Right hindlimb (tissue), 1 donor: ENCODE measurements around the gene BAAT.

ENCODE experiments used
- DNase-seq: peaks from one replicate; pipeline ENCODE4 v3.0.0-alpha.2; 2018

The BAAT gene

DNA sequence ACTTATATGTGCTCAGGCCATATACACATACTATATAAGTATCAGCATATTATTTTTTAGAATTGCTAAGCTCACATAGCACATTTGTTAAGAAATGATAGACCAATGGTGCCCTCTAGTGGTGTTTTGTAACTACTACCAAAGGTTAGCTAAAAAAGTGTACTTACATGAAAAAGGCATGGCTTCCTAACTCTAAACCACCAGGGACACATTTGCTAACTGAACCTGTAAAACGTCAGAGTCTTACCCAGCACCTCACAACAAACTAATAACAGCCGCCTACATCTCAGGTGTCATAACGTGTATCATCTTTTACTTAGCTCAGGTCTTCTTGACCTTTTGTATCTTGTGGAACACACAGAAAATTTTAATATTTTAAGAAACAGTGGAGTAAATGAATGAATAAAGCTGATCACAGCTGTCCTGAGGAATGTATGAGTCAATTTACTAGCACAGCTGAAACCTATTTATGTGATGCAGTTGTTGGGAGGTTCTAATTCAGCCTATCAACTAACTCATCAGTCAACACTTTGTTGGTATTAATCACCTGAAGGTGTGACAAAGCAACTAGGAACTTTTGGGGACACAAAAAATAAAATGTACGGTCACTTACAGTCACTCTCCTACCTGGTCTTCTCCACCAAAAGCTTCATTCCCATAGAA is 72.9 kb downstream of the BAAT start:
- DNase-seq, result no peak

DNA sequence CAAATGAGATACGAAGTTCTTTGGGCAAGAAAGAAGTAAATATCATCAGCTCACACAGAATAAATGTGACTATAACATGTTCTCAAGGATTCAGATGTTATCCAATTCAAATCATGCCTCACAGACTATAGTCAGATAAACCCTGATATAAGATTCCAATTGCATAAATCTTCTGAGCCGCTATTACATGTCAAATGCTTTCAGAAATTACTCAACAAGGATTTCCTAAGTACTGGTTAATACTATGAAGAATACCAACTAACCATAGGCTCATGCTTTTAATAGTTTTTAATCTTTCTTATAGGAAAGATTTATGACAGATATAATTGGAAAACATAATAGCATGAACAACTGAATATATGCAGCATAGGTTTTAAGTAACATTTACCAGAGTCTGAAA is 73.6 kb downstream of the BAAT start:
- DNase-seq, result no peak
